Mucosa of gallbladder (tissue), 1 donor: ENCODE data around the gene TUBB1. TPM values are rescaled to one million over a fixed set of nuclear protein-coding genes. Genes with fewer than 3 reads are reported as not detected.

ENCODE experiments used
- total RNA-seq: library from RNA; stranded (reverse); gene quantifications from one replicate; pipeline ENCODE4 v1.2.1, GENCODE V29; 2021
- donor health status: DM: no; HTN: no; CAD: no.

TUBB1 gene
- total RNA-seq, 1 donor from 2014 or later, result 0.09 TPM

Other genes with a start within 250 kb of the TUBB1 start
- gene GNAS-AS1, start 168.5 kb upstream of the TUBB1 start, total RNA-seq, result 1.6 TPM
- 801 TPM for gene GNAS, start 166.7 kb upstream of the TUBB1 start, total RNA-seq
- 55.2 TPM for gene NELFCD, start 38.2 kb upstream of the TUBB1 start, total RNA-seq
- gene CTSZ, start 12.2 kb upstream of the TUBB1 start, total RNA-seq, result 101 TPM
- gene ATP5F1E, start 12.9 kb downstream of the TUBB1 start, total RNA-seq, result 60.1 TPM
- 35.0 TPM for gene PRELID3B, start 23.4 kb downstream of the TUBB1 start, total RNA-seq
- gene ZNF831, start 144.4 kb downstream of the TUBB1 start, total RNA-seq, result 1.4 TPM